ENCODE data around the gene C15orf39. TPM values are rescaled to one million over a fixed set of nuclear protein-coding genes. Genes with fewer than 3 reads are reported as not detected.

The C15orf39 gene
- total RNA-seq, 2 experiments from 2014 or later, result 7.4 to 8.7 TPM

GRCh38 chr15:75202251-75203016 lies 752 bp downstream of the C15orf39 start:
- Mint-ChIP-seq H3K4me3 (peak overlapping the region; percentile 87), H3K36me3 (ENCODE audit: low read depth) (peaks cover 6% of the 10 kb centered on the region), H3K9me3 (no peaks in the 10 kb centered on the region), H3K4me1 (ENCODE audit: low read depth) (peaks cover 41% of the 10 kb centered on the region), H3K27ac (peak overlapping the region; percentile 83), H3K27me3 (ENCODE audit: low read depth) (no peaks in the 10 kb centered on the region)
- intact Hi-C loops (cut with micrococcal nuclease), result loop anchor here (1.0 to 10.0 kb wide), 12 partner anchors 94 to 660 kb away; partner anchors contain the start of genes ARID3B, COMMD4, COX5A and FAM219B
- CTCF ChIA-PET, result interaction anchor here (0.7 to 1.4 kb wide), 8 partner anchors 165 to 277 kb away, joined by 3 to 5 read pairs (median 3); partner anchors contain the start of gene PPCDC
- peak; percentile 86 for DNase-seq

GRCh38 chr15:75203017-75203907 lies 1.6 kb downstream of the C15orf39 start:
- Mint-ChIP-seq H3K27me3 (ENCODE audit: low read depth) (no peaks in the 10 kb centered on the region), H3K9me3 (no peaks in the 10 kb centered on the region), H3K27ac (peak overlapping the region; percentile 83), H3K4me1 (ENCODE audit: low read depth) (peaks cover 42% of the 10 kb centered on the region), H3K36me3 (ENCODE audit: low read depth) (peaks cover 6% of the 10 kb centered on the region), H3K4me3 (peak overlapping the region; percentile 87)
- intact Hi-C loops (cut with micrococcal nuclease), result loop anchor here (2.0 to 10.0 kb wide), 8 partner anchors 132 to 661 kb away; partner anchors contain the start of genes ARID3B, COMMD4, COX5A and IMP3
- DNase-seq, result no peak
- CTCF ChIA-PET, result interaction anchor here (0.7 to 3.9 kb wide), 9 partner anchors 19 to 246 kb away, joined by 3 to 38 read pairs (median 5); partner anchors contain the start of genes PPCDC and RPP25

- Mint-ChIP-seq H3K36me3 (ENCODE audit: low read depth) (peaks cover 6% of the 10 kb centered on the region), H3K27ac (no peak overlapping the region), H3K9me3 (no peaks in the 10 kb centered on the region), H3K4me3 (peak overlapping the region; percentile 87), H3K4me1 (ENCODE audit: low read depth) (peaks cover 42% of the 10 kb centered on the region), H3K27me3 (ENCODE audit: low read depth) (no peaks in the 10 kb centered on the region)
- CTCF ChIA-PET, result interaction anchor here (0.6 to 3.9 kb wide), 14 partner anchors 12 to 326 kb away, joined by 3 to 38 read pairs (median 5); partner anchors contain the start of genes PPCDC and RPP25
- intact Hi-C loops (cut with micrococcal nuclease), result loop anchor here (1.0 to 10.0 kb wide), 10 partner anchors 131 to 662 kb away; partner anchors contain the start of genes ARID3B, COMMD4, COX5A and IMP3
- peak; percentile 24 for DNase-seq
Observed at GRCh38 chr15:75203908-75204263, 2.2 kb downstream of the C15orf39 start.

- no peaks in the 10 kb centered on the region for H3K27me3 Mint-ChIP-seq (ENCODE audit: low read depth)
- intact Hi-C loops (cut with micrococcal nuclease), result loop anchor here (1.0 to 10.0 kb wide), 9 partner anchors 130 to 662 kb away; partner anchors contain the start of genes ARID3B, COMMD4, COX5A and IMP3
- H3K36me3 Mint-ChIP-seq (ENCODE audit: low read depth), result peaks cover 10% of the 10 kb centered on the region
Observed at GRCh38 chr15:75204340-75205063, 2.8 kb downstream of the C15orf39 start.

GRCh38 chr15:75205064-75205395 lies 3.3 kb downstream of the C15orf39 start:
- CTCF ChIA-PET, result interaction anchor here (0.8 to 3.9 kb wide), 6 partner anchors 11 to 180 kb away, joined by 3 to 38 read pairs (median 5); no protein-coding TSS in a partner anchor
- Mint-ChIP-seq H3K27ac (no peak overlapping the region), H3K27me3 (ENCODE audit: low read depth) (no peaks in the 10 kb centered on the region), H3K36me3 (ENCODE audit: low read depth) (peaks cover 12% of the 10 kb centered on the region), H3K4me1 (ENCODE audit: low read depth) (peaks cover 44% of the 10 kb centered on the region), H3K9me3 (no peaks in the 10 kb centered on the region), H3K4me3 (peak overlapping the region; percentile 87)
- intact Hi-C loops (cut with micrococcal nuclease), result loop anchor here (10.0 kb wide), 2 partner anchors 130 to 330 kb away; partner anchors contain the start of genes COMMD4 and SCAMP2
- DNase-seq, result no peak

More at GRCh38 chr15:75204340-75205063, 2.8 kb downstream of the C15orf39 start:
- CTCF ChIA-PET, result interaction anchor here (0.6 to 3.9 kb wide), 19 partner anchors 11 to 326 kb away, joined by 3 to 38 read pairs (median 4); partner anchors contain the start of genes PPCDC and RPP25
- Mint-ChIP-seq H3K4me3 (peak overlapping the region; percentile 87), H3K9me3 (no peaks in the 10 kb centered on the region), H3K27ac (no peak overlapping the region), H3K4me1 (ENCODE audit: low read depth) (peaks cover 42% of the 10 kb centered on the region)
- DNase-seq, result peak; percentile 93

- intact Hi-C loops (cut with micrococcal nuclease), result loop anchor here (10.0 kb wide), 2 partner anchors 129 to 331 kb away; partner anchors contain the start of genes COMMD4 and SCAMP2
- Mint-ChIP-seq H3K4me3 (no peak overlapping the region), H3K9me3 (no peaks in the 10 kb centered on the region), H3K27me3 (ENCODE audit: low read depth) (no peaks in the 10 kb centered on the region), H3K4me1 (ENCODE audit: low read depth) (peaks cover 40% of the 10 kb centered on the region), H3K27ac (no peak overlapping the region), H3K36me3 (ENCODE audit: low read depth) (peaks cover 13% of the 10 kb centered on the region)
- DNase-seq, result no peak
- CTCF ChIA-PET, result interaction anchor here (0.8 to 3.9 kb wide), 2 partner anchors 176 to 774 kb away, joined by 3 to 38 read pairs; no protein-coding TSS in a partner anchor
Observed at GRCh38 chr15:75206006-75206405, 4.3 kb downstream of the C15orf39 start.

GRCh38 chr15:75206803-75207617 lies 5.3 kb downstream of the C15orf39 start:
- H3K4me1 Mint-ChIP-seq (ENCODE audit: low read depth), result peaks cover 36% of the 10 kb centered on the region
- intact Hi-C loops (cut with micrococcal nuclease), result loop anchor here (10.0 kb wide), 2 partner anchors 128 to 332 kb away; partner anchors contain the start of genes COMMD4 and SCAMP2

GRCh38 chr15:75207618-75208500 lies 6.2 kb downstream of the C15orf39 start:
- Mint-ChIP-seq H3K9me3 (no peaks in the 10 kb centered on the region), H3K27ac (no peak overlapping the region), H3K27me3 (ENCODE audit: low read depth) (no peaks in the 10 kb centered on the region), H3K4me3 (no peak overlapping the region), H3K36me3 (ENCODE audit: low read depth) (peaks cover 15% of the 10 kb centered on the region), H3K4me1 (ENCODE audit: low read depth) (peaks cover 36% of the 10 kb centered on the region)
- intact Hi-C loops (cut with micrococcal nuclease), result loop anchor here (10.0 kb wide), 2 partner anchors 127 to 333 kb away; partner anchors contain the start of genes COMMD4 and SCAMP2
- CTCF ChIA-PET, result interaction anchor here (2.5 kb wide), 1 partner anchor 178 kb away, joined by 12 read pairs; no protein-coding TSS in a partner anchor
- no peak for DNase-seq

More at GRCh38 chr15:75206803-75207617, 5.3 kb downstream of the C15orf39 start:
- no peak overlapping the region for H3K4me3 Mint-ChIP-seq
- CTCF ChIA-PET, result interaction anchor here (0.5 to 3.9 kb wide), 4 partner anchors 177 to 775 kb away, joined by 3 to 38 read pairs (median 8); no protein-coding TSS in a partner anchor
- no peaks in the 10 kb centered on the region for H3K27me3 Mint-ChIP-seq (ENCODE audit: low read depth)
- DNase-seq, result no peak
- no peaks in the 10 kb centered on the region for H3K9me3 Mint-ChIP-seq
- peaks cover 15% of the 10 kb centered on the region for H3K36me3 Mint-ChIP-seq (ENCODE audit: low read depth)
- no peak overlapping the region for H3K27ac Mint-ChIP-seq

- no peak for DNase-seq
- no peak overlapping the region for H3K27ac Mint-ChIP-seq
- H3K4me1 Mint-ChIP-seq (ENCODE audit: low read depth), result peaks cover 31% of the 10 kb centered on the region
- no peaks in the 10 kb centered on the region for H3K9me3 Mint-ChIP-seq
- CTCF ChIA-PET, result interaction anchor here (0.8 to 2.5 kb wide), 4 partner anchors 8 to 183 kb away, joined by 3 to 12 read pairs (median 4); no protein-coding TSS in a partner anchor
- no peak overlapping the region for H3K4me3 Mint-ChIP-seq
- intact Hi-C loops (cut with micrococcal nuclease), result loop anchor here (10.0 kb wide), 2 partner anchors 126 to 334 kb away; partner anchors contain the start of genes COMMD4 and SCAMP2
- no peaks in the 10 kb centered on the region for H3K27me3 Mint-ChIP-seq (ENCODE audit: low read depth)
- peaks cover 15% of the 10 kb centered on the region for H3K36me3 Mint-ChIP-seq (ENCODE audit: low read depth)
Observed at GRCh38 chr15:75208501-75209288, 7.0 kb downstream of the C15orf39 start.

Data from activated naive CD4-positive, alpha-beta T cell treated with anti-CD3 and anti-CD28 coated beads for 36 hours (primary cell).